Hippocampal formation (tissue), 2 donors: Measurements from ENCODE around the gene APOA4.
"Not testable (repeated sequence)": the region's sequence is repeated elsewhere in the genome, so short reads cannot be mapped to it uniquely, and the experiment has no call there.

ENCODE experiments used
- DNase-seq, 2 donors: peaks; one replicate each; lab custom pipeline; 2025; lab: John Stamatoyannopoulos, UW

Gene APOA4

GRCh38 chr11:116801662-116802061 is 21.4 kb downstream of the APOA4 start:
- DNase-seq: not testable (repeated sequence)

GRCh38 chr11:116800610-116801009 is 22.5 kb downstream of the APOA4 start:
- DNase-seq: no peak

- DNase-seq: no peak
Measured at GRCh38 chr11:116798368-116798767, 24.7 kb downstream of the APOA4 start.

- no peak for DNase-seq
Measured at GRCh38 chr11:116797816-116798215, 25.3 kb downstream of the APOA4 start.

GRCh38 chr11:116796548-116796947 is 26.6 kb downstream of the APOA4 start:
- no peak for DNase-seq

- DNase-seq: no peak
Measured at GRCh38 chr11:116794851-116795250, 28.3 kb downstream of the APOA4 start.

GRCh38 chr11:116793772-116794097 is 29.4 kb downstream of the APOA4 start:
- no peak for DNase-seq

- DNase-seq: no peak
Measured at GRCh38 chr11:116792869-116793771, 30.0 kb downstream of the APOA4 start.

- no peak for DNase-seq
Measured at GRCh38 chr11:116792144-116792868, 30.8 kb downstream of the APOA4 start.

GRCh38 chr11:116791813-116792143 is 31.3 kb downstream of the APOA4 start, which contains the start of gene APOA5:
TSS of gene APOA5 (minus strand) at chr11:116791879. CDS start at chr11:116791860, 19 bp downstream.
- DNase-seq: no peak

- peak; percentile 71 to 73 for DNase-seq
Measured at GRCh38 chr11:116791002-116791812, 31.9 kb downstream of the APOA4 start.

- no peak for DNase-seq
Measured at GRCh38 chr11:116790167-116791001, 32.7 kb downstream of the APOA4 start.

- no peak for DNase-seq
Measured at GRCh38 chr11:116788975-116789374, 34.1 kb downstream of the APOA4 start.

GRCh38 chr11:116788534-116788933 is 34.6 kb downstream of the APOA4 start:
- no peak for DNase-seq

- DNase-seq: peak; percentile 56 to 80
Measured at GRCh38 chr11:116787786-116788486, 35.2 kb downstream of the APOA4 start, which contains the start of gene ZPR1. TSS of gene ZPR1 (minus strand) at chr11:116788023. CDS start at chr11:116787990, 33 bp downstream.

- no peak for DNase-seq
Measured at GRCh38 chr11:116787436-116787785, 35.7 kb downstream of the APOA4 start.

- no peak for DNase-seq
Measured at GRCh38 chr11:116786966-116787365, 36.1 kb downstream of the APOA4 start.

GRCh38 chr11:116786326-116786725 is 36.8 kb downstream of the APOA4 start:
- no peak for DNase-seq

- DNase-seq: no peak
Measured at GRCh38 chr11:116782728-116783127, 40.4 kb downstream of the APOA4 start.

GRCh38 chr11:116778556-116778955 is 44.5 kb downstream of the APOA4 start:
- no peak for DNase-seq

- no peak for DNase-seq
Measured at GRCh38 chr11:116777056-116777455, 46.0 kb downstream of the APOA4 start.
